Thyroid gland (tissue), 4 donors: ENCODE data around the gene TNNT2.

Experiments used
- CTCF ChIP-seq, 6 experiments: fragments of 200-600 bp in 3 of 6; fragments of 450-650 bp in 3 of 6; sonication (generic) in 3 of 6; IDR thresholded peaks; one replicate each; pipeline ENCODE4 v1.5.1; 2016 to 2019; ENCODE audit warnings: antibody characterized with exemption in 6 of 6, mild to moderate bottlenecking in 2 of 6, inconsistent platforms in 1 of 6, moderate library complexity in 1 of 6
- POLR2A ChIP-seq, 2 donors: fragments of 450-650 bp; IDR thresholded peaks; one replicate each; pipeline ENCODE4 v1.6.1; 2017; ENCODE audit warnings: antibody characterized with exemption in 2 of 2, mild to moderate bottlenecking in 2 of 2, moderate library complexity in 1 of 2

GRCh38 chr1:201405484-201405831 lies 28.0 kb upstream of the TNNT2 start:
- no peak for TF ChIP-seq CTCF (IDR thresholded peaks at IDR 0.05)
- TF ChIP-seq POLR2A (IDR thresholded peaks at IDR 0.05), result no peak
